Upper lobe of left lung (tissue), 6 donors: ENCODE measurements around the gene GCNA. TPM values are rescaled to one million over a fixed set of nuclear protein-coding genes. Genes with fewer than 3 reads are reported as not detected.

Source experiments
- ATAC-seq, 2 donors: fragments of 200-7000 bp; cut with Tn5 transposase; one replicate each; pipeline ENCODE4 v1.9.1; 2022; ENCODE audit warnings: mild to moderate bottlenecking in 2 of 2, moderate library complexity in 2 of 2; ENCODE audit not compliant: low FRiP score in 2 of 2
- DNase-seq, 2 donors: peaks; one replicate each; pipeline ENCODE4 v3.0.0-alpha.2; 2019 to 2020
- H3K27ac ChIP-seq, 4 donors: fragments of 200-600 bp; sonication (generic); one replicate each; pipeline ENCODE4 v1.5.1; 2016 to 2019
- H3K27me3 ChIP-seq, 4 donors: fragments of 200-600 bp; sonication (generic); one replicate each; pipeline ENCODE4 v1.5.1; 2017 to 2019
- H3K36me3 ChIP-seq, 4 donors: fragments of 200-600 bp; sonication (generic); one replicate each; pipeline ENCODE4 v1.5.1; 2016 to 2019
- H3K4me1 ChIP-seq, 4 donors: fragments of 200-600 bp; sonication (generic); one replicate each; pipeline ENCODE4 v1.5.1; 2018 to 2019
- H3K4me3 ChIP-seq, 4 donors: fragments of 200-600 bp; sonication (generic); one replicate each; pipeline ENCODE4 v1.5.1; 2017 to 2019; ENCODE audit warnings: mild to moderate bottlenecking in 2 of 4, moderate library complexity in 1 of 4
- H3K9me3 ChIP-seq, 4 donors: fragments of 200-600 bp; sonication (generic); one replicate each; pipeline ENCODE4 v1.5.1; 2018 to 2019
- CTCF ChIP-seq, 6 experiments: fragments of 450-650 bp in 4 of 6; fragments of 200-600 bp in 2 of 6; sonication (generic) in 2 of 6; IDR thresholded peaks; one replicate each; pipeline ENCODE4 v1.5.1; 2016 to 2019; ENCODE audit warnings: antibody characterized with exemption in 6 of 6
- EP300 ChIP-seq, 4 donors: sonication (generic); formaldehyde crosslinking; IDR thresholded peaks; one replicate each; pipeline ENCODE4 v1.5.1; 2017; ENCODE audit warnings: antibody characterized with exemption in 4 of 4, control low read depth in 2 of 4
- POLR2A ChIP-seq, 4 donors: fragments of 450-650 bp; IDR thresholded peaks; one replicate each; pipeline ENCODE4 v1.5.1; 2016 to 2017; ENCODE audit warnings: antibody characterized with exemption in 4 of 4, mild to moderate bottlenecking in 2 of 4
- POLR2AphosphoS5 ChIP-seq, 2 donors: sonication (generic); formaldehyde crosslinking; IDR thresholded peaks; one replicate each; pipeline ENCODE4 v1.5.1; 2017; ENCODE audit warnings: antibody characterized with exemption in 2 of 2
- WGBS, 2 donors: methylation state at CpG; one replicate each; pipeline ENCODE4 v1.1.5; 2017 to 2018; 5-methylcytosine and 5-hydroxymethylcytosine counted together
- total RNA-seq, 6 donors: library from RNA; depleted of rRNA in 4 of 6; stranded (reverse); fragments of >200 nt in 4 of 6; gene quantifications; one replicate each; pipeline versions ENCODE4 v1.1.0 to v1.2.1, GENCODE V29; 2016 to 2021
- donor health status: DM: no; HTN: no; CAD: no; lungs with moderate emphysema.
- donor health status: DM: no; HTN: yes; CAD: no; lungs with severe emphysema.

GCNA gene
- total RNA-seq, 6 donors from 2014 or later, result 1.1 to 7.3 (median 2.9) TPM

- Histone ChIP-seq H3K9me3 (no peaks in the 10 kb centered on the region), H3K27ac (no peak overlapping the region), H3K4me1 (peaks cover 11 to 32% (median 18%) of the 10 kb centered on the region in 4 donors), H3K36me3 (no peaks in the 10 kb centered on the region), H3K27me3 (no peaks in the 10 kb centered on the region), H3K4me3 (no peak overlapping the region)
- no peak for TF ChIP-seq POLR2AphosphoS5 (IDR thresholded peaks at IDR 0.05)
- no peak for TF ChIP-seq EP300 (IDR thresholded peaks at IDR 0.05)
- TF ChIP-seq CTCF (IDR thresholded peaks at IDR 0.05), result no peak
- no peak for TF ChIP-seq POLR2A (IDR thresholded peaks at IDR 0.05)
- ATAC-seq, result no peak
- DNase-seq, result no peak
- 88 to 89% methylated on average over 5 of the region's 5 CpGs for WGBS, 2 donors
These were observed 47.2 kb downstream of the GCNA start for GRCh38 chrX:71625471-71625870.

GRCh38 chrX:71626576-71626975 lies 48.3 kb downstream of the GCNA start:
- H3K4me3 ChIP-seq, result no peak overlapping the region
- DNase-seq (peak in 1 of 2 donors; percentile 55), ATAC-seq (no peak)
- no peak overlapping the region for H3K27ac ChIP-seq
- H3K36me3 ChIP-seq, result no peaks in the 10 kb centered on the region
- 60% methylated on average over 6 of the region's 6 CpGs; no CpG with 5 or more reads in 1 of the 2 donors for WGBS, 2 donors
- H3K27me3 ChIP-seq, result no peaks in the 10 kb centered on the region
- TF ChIP-seq POLR2AphosphoS5 (IDR thresholded peaks at IDR 0.05), result no peak
- no peak for TF ChIP-seq POLR2A (IDR thresholded peaks at IDR 0.05)
- no peak for TF ChIP-seq CTCF (IDR thresholded peaks at IDR 0.05)
- TF ChIP-seq EP300 (IDR thresholded peaks at IDR 0.05), result no peak
- no peaks in the 10 kb centered on the region for H3K9me3 ChIP-seq
- peaks cover 11 to 32% (median 18%) of the 10 kb centered on the region in 4 donors for H3K4me1 ChIP-seq

- TF ChIP-seq POLR2A (IDR thresholded peaks at IDR 0.05) (no peak), POLR2AphosphoS5 (IDR thresholded peaks at IDR 0.05) (no peak), EP300 (IDR thresholded peaks at IDR 0.05) (no peak), CTCF (IDR thresholded peaks at IDR 0.05) (no peak)
- WGBS, 2 donors, result 86 to 87% methylated on average over 9 to 14 of the region's 14 CpGs
- no peak for ATAC-seq
These were observed 49.6 kb downstream of the GCNA start for GRCh38 chrX:71627588-71628404.

DNA sequence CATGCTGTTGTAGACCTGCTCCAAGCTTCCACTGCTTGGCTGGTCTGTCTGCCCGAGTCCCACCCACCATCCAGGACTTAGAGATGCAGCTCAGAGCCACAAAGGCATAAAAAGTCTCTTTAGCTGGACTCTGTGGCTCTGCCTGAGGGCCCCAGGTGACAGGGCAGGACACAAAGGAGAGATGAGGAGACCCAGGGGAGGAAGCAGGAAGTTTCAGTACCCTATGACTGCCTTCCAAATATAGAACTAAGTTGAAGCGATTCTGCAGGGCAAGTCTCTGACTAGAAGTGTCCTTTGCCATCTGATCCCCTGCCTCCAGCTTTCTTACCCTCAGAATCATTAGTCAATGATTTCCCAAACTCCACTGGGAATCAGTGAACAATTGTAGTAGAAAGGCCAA lies 51.2 kb downstream of the GCNA start:
- ATAC-seq, result no peak
- Histone ChIP-seq H3K27ac (no peak overlapping the region), H3K4me3 (no peak overlapping the region), H3K4me1 (peaks cover 0 to 8% (median 5%) of the 10 kb centered on the region in 4 donors), H3K9me3 (no peaks in the 10 kb centered on the region), H3K27me3 (no peaks in the 10 kb centered on the region), H3K36me3 (no peaks in the 10 kb centered on the region)
- WGBS, 2 donors, result 78 to 100% methylated on average over 1 to 2 of the region's 2 CpGs
- TF ChIP-seq POLR2AphosphoS5 (IDR thresholded peaks at IDR 0.05) (no peak), POLR2A (IDR thresholded peaks at IDR 0.05) (no peak), CTCF (IDR thresholded peaks at IDR 0.05) (no peak), EP300 (IDR thresholded peaks at IDR 0.05) (no peak)
- no peak for DNase-seq

More at GRCh38 chrX:71627588-71628404, 49.6 kb downstream of the GCNA start:
- Histone ChIP-seq H3K36me3 (no peaks in the 10 kb centered on the region), H3K4me1 (peaks cover 4 to 22% (median 12%) of the 10 kb centered on the region in 4 donors), H3K9me3 (no peaks in the 10 kb centered on the region), H3K27me3 (no peaks in the 10 kb centered on the region), H3K4me3 (no peak overlapping the region), H3K27ac (no peak overlapping the region)
- no peak for DNase-seq
